Measurements from ENCODE around the gene TBPL1.

The TBPL1 gene

DNA sequence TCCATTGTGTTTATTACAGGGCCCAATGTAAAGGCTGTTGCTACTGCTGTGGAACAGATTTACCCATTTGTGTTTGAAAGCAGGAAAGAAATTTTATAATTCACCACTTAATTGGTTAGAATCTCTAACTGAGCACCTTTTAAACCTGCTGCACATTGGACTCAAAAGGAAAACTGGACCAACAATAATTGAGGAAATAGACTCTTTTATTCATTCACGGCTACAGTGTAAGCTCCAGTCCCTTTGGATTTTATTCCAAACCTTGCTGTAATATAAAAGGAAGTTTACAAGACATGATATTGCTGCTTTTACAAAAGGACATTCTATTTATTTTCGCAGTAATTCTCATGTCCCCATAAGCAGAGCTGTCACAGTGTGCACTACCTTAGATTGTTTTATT, 33.9 kb downstream of the TBPL1 start:
- H3K27me3 ChIP-seq = no peaks in the 10 kb centered on the region
- H3K36me3 ChIP-seq = peaks cover 67% of the 10 kb centered on the region
- DNase-seq = no peak
- no peak overlapping the region for H3K4me3 ChIP-seq (ENCODE audit: low read depth, low read length)
- no peaks in the 10 kb centered on the region for H3K9me3 ChIP-seq
- no peak for TF ChIP-seq CTCF (IDR thresholded peaks at IDR 0.05; ENCODE audit: low read depth, low read length)
- no peaks in the 10 kb centered on the region for H3K4me1 ChIP-seq

- Histone ChIP-seq H3K27me3 (no peaks in the 10 kb centered on the region), H3K36me3 (peaks cover 47% of the 10 kb centered on the region), H3K9me3 (no peaks in the 10 kb centered on the region), H3K4me1 (no peaks in the 10 kb centered on the region), H3K4me3 (ENCODE audit: low read depth, low read length) (no peak overlapping the region)
- no peak for DNase-seq
- TF ChIP-seq CTCF (IDR thresholded peaks at IDR 0.05; ENCODE audit: low read depth, low read length) = no peak
Observed at GRCh38 chr6:133989525-133989924, 36.5 kb downstream of the TBPL1 start.

- Histone ChIP-seq H3K4me1 (no peaks in the 10 kb centered on the region), H3K36me3 (peaks cover 42% of the 10 kb centered on the region), H3K27me3 (no peaks in the 10 kb centered on the region), H3K4me3 (ENCODE audit: low read depth, low read length) (no peak overlapping the region), H3K9me3 (no peaks in the 10 kb centered on the region)
- DNase-seq = no peak
- no peak for TF ChIP-seq CTCF (IDR thresholded peaks at IDR 0.05; ENCODE audit: low read depth, low read length)
Observed at GRCh38 chr6:133990321-133990720, 37.3 kb downstream of the TBPL1 start.

GRCh38 chr6:133991096-133991593, 38.1 kb downstream of the TBPL1 start:
- DNase-seq = no peak
- no peaks in the 10 kb centered on the region for H3K27me3 ChIP-seq
- no peaks in the 10 kb centered on the region for H3K4me1 ChIP-seq
- TF ChIP-seq CTCF (IDR thresholded peaks at IDR 0.05; ENCODE audit: low read depth, low read length) = no peak
- H3K9me3 ChIP-seq = no peaks in the 10 kb centered on the region
- H3K36me3 ChIP-seq = peaks cover 34% of the 10 kb centered on the region
- no peak overlapping the region for H3K4me3 ChIP-seq (ENCODE audit: low read depth, low read length)

DNA sequence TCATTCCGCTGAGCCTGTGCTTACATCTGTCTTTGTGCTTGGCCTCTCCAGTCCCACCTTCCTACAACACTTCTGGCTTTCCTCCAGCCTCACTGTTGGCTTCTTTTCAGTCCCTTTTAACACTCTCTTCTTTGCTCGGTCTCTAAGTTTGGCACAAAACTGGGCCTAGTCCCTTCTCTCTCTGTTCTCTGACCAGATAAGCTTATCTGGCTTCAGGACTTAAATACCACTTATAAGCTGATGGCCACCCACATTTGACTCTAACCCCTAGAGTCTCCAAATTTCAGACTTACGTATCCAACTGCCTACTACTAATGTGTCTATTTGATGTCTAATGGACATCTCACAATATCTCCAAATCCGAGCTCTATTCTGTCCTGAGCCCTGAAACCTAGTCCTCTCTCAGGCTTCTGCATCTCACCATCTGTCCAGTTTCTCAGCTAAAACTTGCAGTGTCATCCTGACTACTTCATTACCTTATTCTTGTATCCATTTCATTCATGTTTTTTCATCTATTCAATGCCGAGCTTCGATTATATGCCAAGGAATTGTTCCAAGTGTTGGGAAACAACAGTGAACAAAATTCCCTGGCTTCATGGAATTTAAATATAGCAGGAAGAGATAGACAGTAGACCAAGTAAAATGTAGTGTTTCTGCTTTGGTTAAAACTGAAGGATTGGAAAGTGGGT, 40.1 kb downstream of the TBPL1 start:
- H3K4me1 ChIP-seq = no peaks in the 10 kb centered on the region
- TF ChIP-seq CTCF (IDR thresholded peaks at IDR 0.05; ENCODE audit: low read depth, low read length) = no peak
- H3K27me3 ChIP-seq = no peaks in the 10 kb centered on the region
- no peak for DNase-seq
- peaks cover 20% of the 10 kb centered on the region for H3K36me3 ChIP-seq
- no peaks in the 10 kb centered on the region for H3K9me3 ChIP-seq
- no peak overlapping the region for H3K4me3 ChIP-seq (ENCODE audit: low read depth, low read length)

DNA sequence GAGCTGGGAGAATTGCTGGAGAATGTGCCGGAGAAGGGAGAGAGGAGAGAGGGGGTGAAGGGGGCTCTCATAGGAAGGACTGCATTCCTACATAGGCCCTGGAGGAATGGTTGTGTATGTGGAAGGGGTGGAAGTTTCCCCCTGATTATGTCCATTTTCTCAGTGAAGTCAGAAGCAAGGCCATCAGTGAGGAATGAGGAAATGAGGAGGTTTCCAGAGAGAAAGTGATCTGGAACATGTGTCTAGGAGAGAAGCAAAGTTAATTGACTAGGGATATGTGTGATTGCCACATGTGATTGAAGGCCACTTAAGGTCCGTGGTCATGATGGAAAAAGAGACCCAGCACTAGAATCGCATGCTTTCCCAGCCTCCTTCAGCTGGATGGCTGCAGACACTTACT, 42.3 kb downstream of the TBPL1 start:
- Histone ChIP-seq H3K27me3 (no peaks in the 10 kb centered on the region), H3K36me3 (peaks cover 4% of the 10 kb centered on the region), H3K4me3 (ENCODE audit: low read depth, low read length) (no peak overlapping the region), H3K4me1 (no peaks in the 10 kb centered on the region), H3K9me3 (no peaks in the 10 kb centered on the region)
- DNase-seq = no peak
- no peak for TF ChIP-seq CTCF (IDR thresholded peaks at IDR 0.05; ENCODE audit: low read depth, low read length)
